ENCODE results near the gene SSBP2.

Gene SSBP2

GRCh38 chr5:81520769-81521168 lies 230.1 kb downstream of the SSBP2 start:
- in situ Hi-C loops (cut with MboI; ENCODE audit: low pct_unique_long_range_greater_than_20kb, low sequenced_read_pairs, unreplicated experiment): loop anchor here (25.0 kb wide), 3 partner anchors 217 to 642 kb away; no protein-coding TSS in a partner anchor
- no peak for TF ChIP-seq CTCF (IDR thresholded peaks at IDR 0.05; ENCODE audit: extremely low read depth, insufficient read depth, missing control alignments)
- DNase-seq (ENCODE audit: low spot score): no peak

- in situ Hi-C loops (cut with MboI; ENCODE audit: low pct_unique_long_range_greater_than_20kb, low sequenced_read_pairs, unreplicated experiment): loop anchor here (25.0 kb wide), 3 partner anchors 218 to 643 kb away; no protein-coding TSS in a partner anchor
- DNase-seq (ENCODE audit: low spot score): no peak
- TF ChIP-seq CTCF (IDR thresholded peaks at IDR 0.05; ENCODE audit: extremely low read depth, insufficient read depth, missing control alignments): no peak
Measured at GRCh38 chr5:81519217-81519905, 231.5 kb downstream of the SSBP2 start.

- no peak for TF ChIP-seq CTCF (IDR thresholded peaks at IDR 0.05; ENCODE audit: extremely low read depth, insufficient read depth, missing control alignments)
- no peak for DNase-seq (ENCODE audit: low spot score)
- in situ Hi-C loops (cut with MboI; ENCODE audit: low pct_unique_long_range_greater_than_20kb, low sequenced_read_pairs, unreplicated experiment): loop anchor here (25.0 kb wide), 3 partner anchors 220 to 645 kb away; no protein-coding TSS in a partner anchor
Measured at GRCh38 chr5:81517462-81517861, 233.4 kb downstream of the SSBP2 start.

GRCh38 chr5:81516091-81516490 lies 234.8 kb downstream of the SSBP2 start:
- DNase-seq (ENCODE audit: low spot score): no peak
- in situ Hi-C loops (cut with MboI; ENCODE audit: low pct_unique_long_range_greater_than_20kb, low sequenced_read_pairs, unreplicated experiment): loop anchor here (25.0 kb wide), 3 partner anchors 221 to 646 kb away; no protein-coding TSS in a partner anchor
- TF ChIP-seq CTCF (IDR thresholded peaks at IDR 0.05; ENCODE audit: extremely low read depth, insufficient read depth, missing control alignments): no peak

- in situ Hi-C loops (cut with MboI; ENCODE audit: low pct_unique_long_range_greater_than_20kb, low sequenced_read_pairs, unreplicated experiment): loop anchor here (25.0 kb wide), 3 partner anchors 223 to 648 kb away; no protein-coding TSS in a partner anchor
- TF ChIP-seq CTCF (IDR thresholded peaks at IDR 0.05; ENCODE audit: extremely low read depth, insufficient read depth, missing control alignments): peak; percentile 11
- DNase-seq (ENCODE audit: low spot score): no peak
Measured at GRCh38 chr5:81513982-81514381, 236.9 kb downstream of the SSBP2 start.

GRCh38 chr5:81513473-81513872 lies 237.4 kb downstream of the SSBP2 start:
- TF ChIP-seq CTCF (IDR thresholded peaks at IDR 0.05; ENCODE audit: extremely low read depth, insufficient read depth, missing control alignments): no peak
- no peak for DNase-seq (ENCODE audit: low spot score)
- in situ Hi-C loops (cut with MboI; ENCODE audit: low pct_unique_long_range_greater_than_20kb, low sequenced_read_pairs, unreplicated experiment): loop anchor here (25.0 kb wide), 3 partner anchors 224 to 649 kb away; no protein-coding TSS in a partner anchor
